Thyroid gland (tissue), 4 donors: ENCODE data around the gene CDKN1B. TPM values are rescaled to one million over a fixed set of nuclear protein-coding genes. Genes with fewer than 3 reads are reported as not detected.

ENCODE experiments used
- DNase-seq, 2 donors: peaks; one replicate each; pipeline ENCODE4 v3.0.0-alpha.2; 2019
- H3K27ac ChIP-seq, 3 donors: fragments of 200-600 bp; sonication (generic); 1 replicate in 2 of 3; 2 replicates in 1 of 3; pipeline ENCODE4 v1.5.1; 2016 to 2019; ENCODE audit warnings: mild to moderate bottlenecking in 1 of 3, moderate library complexity in 1 of 3
- H3K27me3 ChIP-seq: fragments of 200-600 bp; sonication (generic); one replicate; pipeline ENCODE4 v1.5.1; 2019
- H3K36me3 ChIP-seq, 2 donors: fragments of 200-600 bp; sonication (generic); one replicate each; pipeline ENCODE4 v1.5.1; 2016 to 2019
- H3K4me1 ChIP-seq, 2 donors: fragments of 200-600 bp; sonication (generic); one replicate each; pipeline ENCODE4 v1.5.1; 2017 to 2019
- H3K4me3 ChIP-seq, 3 donors: fragments of 200-600 bp; sonication (generic); replicated peaks in 1 of 3; 1 replicate in 2 of 3; 2 replicates in 1 of 3; pipeline ENCODE4 v1.5.1; 2016; ENCODE audit warnings: mild to moderate bottlenecking in 1 of 3
- H3K9me3 ChIP-seq: fragments of 200-600 bp; sonication (generic); one replicate; pipeline ENCODE4 v1.5.1; 2017
- CTCF ChIP-seq, 6 experiments: fragments of 200-600 bp in 3 of 6; fragments of 450-650 bp in 3 of 6; sonication (generic) in 3 of 6; IDR thresholded peaks; one replicate each; pipeline ENCODE4 v1.5.1; 2016 to 2019; ENCODE audit warnings: antibody characterized with exemption in 6 of 6, mild to moderate bottlenecking in 2 of 6, inconsistent platforms in 1 of 6, moderate library complexity in 1 of 6
- POLR2A ChIP-seq, 2 donors: fragments of 450-650 bp; IDR thresholded peaks; one replicate each; pipeline ENCODE4 v1.6.1; 2017; ENCODE audit warnings: antibody characterized with exemption in 2 of 2, mild to moderate bottlenecking in 2 of 2, moderate library complexity in 1 of 2
- WGBS, 2 donors: methylation state at CpG; one replicate each; pipeline ENCODE4 v1.1.5; 2017; 5-methylcytosine and 5-hydroxymethylcytosine counted together
- intact Hi-C: fragments of 100-400 bp; cut with DNase I; formaldehyde crosslinking; loops from one replicate; pipeline ENCODE4 v1.15.1; 2023
- total RNA-seq, 4 donors: library from RNA; depleted of rRNA; stranded (reverse); fragments of >200 nt; gene quantifications; one replicate each; pipeline ENCODE4 v1.2.3, GENCODE V29; 2016

CDKN1B gene
- total RNA-seq, 4 donors from 2014 or later: 52.3 to 77.3 (median 62.7) TPM

- Histone ChIP-seq H3K4me1 (peaks cover 0 to 22% of the 10 kb centered on the region in 2 donors), H3K27ac (peak overlapping the region; percentile 98 to 100 (median 100)), H3K9me3 (no peaks in the 10 kb centered on the region), H3K27me3 (no peaks in the 10 kb centered on the region), H3K36me3 (peaks cover 5% of the 10 kb centered on the region in 2 donors), H3K4me3 (peak overlapping the region in 2 of 3 donors; percentile 59 to 79)
- WGBS, 2 donors: 2% methylated on average over 26 of the region's 26 CpGs
- DNase-seq: no peak
- TF ChIP-seq CTCF (IDR thresholded peaks at IDR 0.05) (no peak), POLR2A (IDR thresholded peaks at IDR 0.05) (no peak)
- intact Hi-C loops: loop anchor here (10.0 kb wide), 1 partner anchor 169 kb away; the partner anchor contains the start of gene GPRC5A
Measured at GRCh38 chr12:12725956-12726554, 8.9 kb downstream of the CDKN1B start.

GRCh38 chr12:12726555-12727093 lies 9.5 kb downstream of the CDKN1B start:
- DNase-seq: no peak
- TF ChIP-seq CTCF (IDR thresholded peaks at IDR 0.05) (no peak), POLR2A (IDR thresholded peaks at IDR 0.05) (no peak)
- H3K9me3 ChIP-seq: no peaks in the 10 kb centered on the region
- H3K4me3 ChIP-seq: peak overlapping the region in 2 of 3 donors; percentile 2 to 59
- no peaks in the 10 kb centered on the region for H3K36me3 ChIP-seq
- 30 to 40% methylated on average over 6 of the region's 6 CpGs for WGBS, 2 donors
- H3K4me1 ChIP-seq: peaks cover 0 to 20% of the 10 kb centered on the region in 2 donors
- H3K27me3 ChIP-seq: no peaks in the 10 kb centered on the region
- intact Hi-C loops: loop anchor here (10.0 kb wide), 1 partner anchor 168 kb away; the partner anchor contains the start of gene GPRC5A
- H3K27ac ChIP-seq: peak overlapping the region; percentile 98 to 100 (median 100)

GRCh38 chr12:12731178-12731577 lies 14.0 kb downstream of the CDKN1B start:
- no peak for TF ChIP-seq POLR2A (IDR thresholded peaks at IDR 0.05)
- TF ChIP-seq CTCF (IDR thresholded peaks at IDR 0.05): no peak
- Histone ChIP-seq H3K36me3 (no peaks in the 10 kb centered on the region), H3K4me3 (no peak overlapping the region), H3K27ac (no peak overlapping the region), H3K9me3 (no peaks in the 10 kb centered on the region), H3K4me1 (peaks cover 0 to 6% of the 10 kb centered on the region in 2 donors), H3K27me3 (no peaks in the 10 kb centered on the region)
- intact Hi-C loops: no loop called here
- DNase-seq: no peak

- no peak for TF ChIP-seq CTCF (IDR thresholded peaks at IDR 0.05)
- TF ChIP-seq POLR2A (IDR thresholded peaks at IDR 0.05): no peak
- Histone ChIP-seq H3K4me3 (no peak overlapping the region), H3K9me3 (no peaks in the 10 kb centered on the region), H3K36me3 (no peaks in the 10 kb centered on the region), H3K4me1 (peaks cover 0 to 6% of the 10 kb centered on the region in 2 donors), H3K27me3 (no peaks in the 10 kb centered on the region), H3K27ac (no peak overlapping the region)
- WGBS, 2 donors: 81 to 82% methylated on average over 6 of the region's 6 CpGs
- intact Hi-C loops: no loop called here
- no peak for DNase-seq
Measured at GRCh38 chr12:12731785-12732184, 14.6 kb downstream of the CDKN1B start.

- H3K27ac ChIP-seq: no peak overlapping the region
- peaks cover 4 to 12% of the 10 kb centered on the region in 2 donors for H3K4me1 ChIP-seq
- TF ChIP-seq CTCF (IDR thresholded peaks at IDR 0.05): no peak
- no peak for TF ChIP-seq POLR2A (IDR thresholded peaks at IDR 0.05)
- H3K27me3 ChIP-seq: no peaks in the 10 kb centered on the region
- no peaks in the 10 kb centered on the region for H3K36me3 ChIP-seq
- intact Hi-C loops: no loop called here
- 78 to 87% methylated on average over 2 of the region's 2 CpGs for WGBS, 2 donors
- DNase-seq: no peak
- H3K9me3 ChIP-seq: no peaks in the 10 kb centered on the region
- H3K4me3 ChIP-seq: no peak overlapping the region
Measured at GRCh38 chr12:12733118-12733517, 15.9 kb downstream of the CDKN1B start.
